H1 (cell line): ENCODE data around the gene INVS. TPM values are rescaled to one million over a fixed set of nuclear protein-coding genes. Genes with fewer than 3 reads are reported as not detected.

Source experiments
- ATF2 ChIP-seq: IDR thresholded peaks from 2 replicates; pipeline ENCODE4 v1.6.1; 2012; ENCODE audit warnings: low read length, inconsistent platforms
- SP2 ChIP-seq: IDR thresholded peaks from 2 replicates; pipeline ENCODE4 v1.6.1; 2012; ENCODE audit warnings: mild to moderate bottlenecking, low read length, inconsistent platforms
- SRF ChIP-seq: IDR thresholded peaks from 2 replicates; pipeline ENCODE4 v1.6.1; 2011; ENCODE audit warnings: mild to moderate bottlenecking, low read depth, low read length, moderate library complexity
- polyA plus RNA-seq, 7 experiments: library from polyadenylated mRNA; depleted of rRNA in 3 of 7; stranded (reverse) in 5 of 7; unstranded in 2 of 7; fragments of >200 nt in 5 of 7; fragments of 200-250 nt in 2 of 7; gene quantifications; 1 replicate in 5 of 7; 2 replicates in 1 of 7; 4 replicates in 1 of 7; pipeline versions ENCODE4 v1.2.1 to v1.2.3, GENCODE V29; 2011 to 2013; ENCODE audit warnings: missing spikeins in 2 of 7, mixed read lengths in 2 of 7
- total RNA-seq: library from RNA; stranded (reverse); fragmentation: NEBNext Ultra II Directional; extraction: Animal tissue kit (Norgen Biotek cat#: 25700); gene quantifications from 2 replicates; pipeline ENCODE4 v1.2.1, GENCODE V29; 2021
- TF ChIP-seq, protein P1 (sequence below): fragments of 300-600 bp; sonication (generic); IDR thresholded peaks from 2 replicates; pipeline ENCODE4 v1.7.1; 2012; ENCODE audit warnings: low read length, moderate library complexity, mild to moderate bottlenecking, inconsistent platforms; ENCODE audit not compliant: insufficient replicate concordance

The INVS gene
- total and polyA plus RNA-seq, 2 of the 8 experiments (the other 6 are each of a cell fraction or from before 2014, with no cell fraction given): 4.1 to 6.9 TPM

GRCh38 chr9:100269656-100270055 lies 170.6 kb downstream of the INVS start (continued):
- TF ChIP-seq, protein P1, sequence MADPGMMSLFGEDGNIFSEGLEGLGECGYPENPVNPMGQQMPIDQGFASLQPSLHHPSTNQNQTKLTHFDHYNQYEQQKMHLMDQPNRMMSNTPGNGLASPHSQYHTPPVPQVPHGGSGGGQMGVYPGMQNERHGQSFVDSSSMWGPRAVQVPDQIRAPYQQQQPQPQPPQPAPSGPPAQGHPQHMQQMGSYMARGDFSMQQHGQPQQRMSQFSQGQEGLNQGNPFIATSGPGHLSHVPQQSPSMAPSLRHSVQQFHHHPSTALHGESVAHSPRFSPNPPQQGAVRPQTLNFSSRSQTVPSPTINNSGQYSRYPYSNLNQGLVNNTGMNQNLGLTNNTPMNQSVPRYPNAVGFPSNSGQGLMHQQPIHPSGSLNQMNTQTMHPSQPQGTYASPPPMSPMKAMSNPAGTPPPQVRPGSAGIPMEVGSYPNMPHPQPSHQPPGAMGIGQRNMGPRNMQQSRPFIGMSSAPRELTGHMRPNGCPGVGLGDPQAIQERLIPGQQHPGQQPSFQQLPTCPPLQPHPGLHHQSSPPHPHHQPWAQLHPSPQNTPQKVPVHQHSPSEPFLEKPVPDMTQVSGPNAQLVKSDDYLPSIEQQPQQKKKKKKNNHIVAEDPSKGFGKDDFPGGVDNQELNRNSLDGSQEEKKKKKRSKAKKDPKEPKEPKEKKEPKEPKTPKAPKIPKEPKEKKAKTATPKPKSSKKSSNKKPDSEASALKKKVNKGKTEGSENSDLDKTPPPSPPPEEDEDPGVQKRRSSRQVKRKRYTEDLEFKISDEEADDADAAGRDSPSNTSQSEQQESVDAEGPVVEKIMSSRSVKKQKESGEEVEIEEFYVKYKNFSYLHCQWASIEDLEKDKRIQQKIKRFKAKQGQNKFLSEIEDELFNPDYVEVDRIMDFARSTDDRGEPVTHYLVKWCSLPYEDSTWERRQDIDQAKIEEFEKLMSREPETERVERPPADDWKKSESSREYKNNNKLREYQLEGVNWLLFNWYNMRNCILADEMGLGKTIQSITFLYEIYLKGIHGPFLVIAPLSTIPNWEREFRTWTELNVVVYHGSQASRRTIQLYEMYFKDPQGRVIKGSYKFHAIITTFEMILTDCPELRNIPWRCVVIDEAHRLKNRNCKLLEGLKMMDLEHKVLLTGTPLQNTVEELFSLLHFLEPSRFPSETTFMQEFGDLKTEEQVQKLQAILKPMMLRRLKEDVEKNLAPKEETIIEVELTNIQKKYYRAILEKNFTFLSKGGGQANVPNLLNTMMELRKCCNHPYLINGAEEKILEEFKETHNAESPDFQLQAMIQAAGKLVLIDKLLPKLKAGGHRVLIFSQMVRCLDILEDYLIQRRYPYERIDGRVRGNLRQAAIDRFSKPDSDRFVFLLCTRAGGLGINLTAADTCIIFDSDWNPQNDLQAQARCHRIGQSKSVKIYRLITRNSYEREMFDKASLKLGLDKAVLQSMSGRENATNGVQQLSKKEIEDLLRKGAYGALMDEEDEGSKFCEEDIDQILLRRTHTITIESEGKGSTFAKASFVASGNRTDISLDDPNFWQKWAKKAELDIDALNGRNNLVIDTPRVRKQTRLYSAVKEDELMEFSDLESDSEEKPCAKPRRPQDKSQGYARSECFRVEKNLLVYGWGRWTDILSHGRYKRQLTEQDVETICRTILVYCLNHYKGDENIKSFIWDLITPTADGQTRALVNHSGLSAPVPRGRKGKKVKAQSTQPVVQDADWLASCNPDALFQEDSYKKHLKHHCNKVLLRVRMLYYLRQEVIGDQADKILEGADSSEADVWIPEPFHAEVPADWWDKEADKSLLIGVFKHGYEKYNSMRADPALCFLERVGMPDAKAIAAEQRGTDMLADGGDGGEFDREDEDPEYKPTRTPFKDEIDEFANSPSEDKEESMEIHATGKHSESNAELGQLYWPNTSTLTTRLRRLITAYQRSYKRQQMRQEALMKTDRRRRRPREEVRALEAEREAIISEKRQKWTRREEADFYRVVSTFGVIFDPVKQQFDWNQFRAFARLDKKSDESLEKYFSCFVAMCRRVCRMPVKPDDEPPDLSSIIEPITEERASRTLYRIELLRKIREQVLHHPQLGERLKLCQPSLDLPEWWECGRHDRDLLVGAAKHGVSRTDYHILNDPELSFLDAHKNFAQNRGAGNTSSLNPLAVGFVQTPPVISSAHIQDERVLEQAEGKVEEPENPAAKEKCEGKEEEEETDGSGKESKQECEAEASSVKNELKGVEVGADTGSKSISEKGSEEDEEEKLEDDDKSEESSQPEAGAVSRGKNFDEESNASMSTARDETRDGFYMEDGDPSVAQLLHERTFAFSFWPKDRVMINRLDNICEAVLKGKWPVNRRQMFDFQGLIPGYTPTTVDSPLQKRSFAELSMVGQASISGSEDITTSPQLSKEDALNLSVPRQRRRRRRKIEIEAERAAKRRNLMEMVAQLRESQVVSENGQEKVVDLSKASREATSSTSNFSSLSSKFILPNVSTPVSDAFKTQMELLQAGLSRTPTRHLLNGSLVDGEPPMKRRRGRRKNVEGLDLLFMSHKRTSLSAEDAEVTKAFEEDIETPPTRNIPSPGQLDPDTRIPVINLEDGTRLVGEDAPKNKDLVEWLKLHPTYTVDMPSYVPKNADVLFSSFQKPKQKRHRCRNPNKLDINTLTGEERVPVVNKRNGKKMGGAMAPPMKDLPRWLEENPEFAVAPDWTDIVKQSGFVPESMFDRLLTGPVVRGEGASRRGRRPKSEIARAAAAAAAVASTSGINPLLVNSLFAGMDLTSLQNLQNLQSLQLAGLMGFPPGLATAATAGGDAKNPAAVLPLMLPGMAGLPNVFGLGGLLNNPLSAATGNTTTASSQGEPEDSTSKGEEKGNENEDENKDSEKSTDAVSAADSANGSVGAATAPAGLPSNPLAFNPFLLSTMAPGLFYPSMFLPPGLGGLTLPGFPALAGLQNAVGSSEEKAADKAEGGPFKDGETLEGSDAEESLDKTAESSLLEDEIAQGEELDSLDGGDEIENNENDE: no peak
- TF ChIP-seq SRF (no peak), ATF2 (no peak), SP2 (no peak)
- TF ChIP-seq, all 59 proteins: peak for 0
